ENCODE data around the gene ANKHD1.

The ANKHD1 gene

GRCh38 chr5:140360101-140360500 is 41.5 kb upstream of the ANKHD1 start, which contains the start of gene SLC4A9:
SLC4A9 (plus strand) TSS chr5:140360194; CDS start chr5:140360237, 43 bp downstream.
- no peak within 1 kb of the TSS for H3K4me3 ChIP-seq (ENCODE audit: low read length)
- DNase-seq (ENCODE audit: low read depth), result no peak
- TF ChIP-seq, protein P1, sequence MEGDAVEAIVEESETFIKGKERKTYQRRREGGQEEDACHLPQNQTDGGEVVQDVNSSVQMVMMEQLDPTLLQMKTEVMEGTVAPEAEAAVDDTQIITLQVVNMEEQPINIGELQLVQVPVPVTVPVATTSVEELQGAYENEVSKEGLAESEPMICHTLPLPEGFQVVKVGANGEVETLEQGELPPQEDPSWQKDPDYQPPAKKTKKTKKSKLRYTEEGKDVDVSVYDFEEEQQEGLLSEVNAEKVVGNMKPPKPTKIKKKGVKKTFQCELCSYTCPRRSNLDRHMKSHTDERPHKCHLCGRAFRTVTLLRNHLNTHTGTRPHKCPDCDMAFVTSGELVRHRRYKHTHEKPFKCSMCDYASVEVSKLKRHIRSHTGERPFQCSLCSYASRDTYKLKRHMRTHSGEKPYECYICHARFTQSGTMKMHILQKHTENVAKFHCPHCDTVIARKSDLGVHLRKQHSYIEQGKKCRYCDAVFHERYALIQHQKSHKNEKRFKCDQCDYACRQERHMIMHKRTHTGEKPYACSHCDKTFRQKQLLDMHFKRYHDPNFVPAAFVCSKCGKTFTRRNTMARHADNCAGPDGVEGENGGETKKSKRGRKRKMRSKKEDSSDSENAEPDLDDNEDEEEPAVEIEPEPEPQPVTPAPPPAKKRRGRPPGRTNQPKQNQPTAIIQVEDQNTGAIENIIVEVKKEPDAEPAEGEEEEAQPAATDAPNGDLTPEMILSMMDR (conservative IDR thresholded peaks at IDR 0.05; ENCODE audit: low read depth, low read length), result no peak

- TF ChIP-seq, protein P1 (conservative IDR thresholded peaks at IDR 0.05; ENCODE audit: low read depth, low read length), result no peak
- DNase-seq (ENCODE audit: low read depth), result no peak
- H3K4me3 ChIP-seq (ENCODE audit: low read length), result no peak overlapping the region
Observed at GRCh38 chr5:140360681-140361479, 40.8 kb upstream of the ANKHD1 start.

DNA sequence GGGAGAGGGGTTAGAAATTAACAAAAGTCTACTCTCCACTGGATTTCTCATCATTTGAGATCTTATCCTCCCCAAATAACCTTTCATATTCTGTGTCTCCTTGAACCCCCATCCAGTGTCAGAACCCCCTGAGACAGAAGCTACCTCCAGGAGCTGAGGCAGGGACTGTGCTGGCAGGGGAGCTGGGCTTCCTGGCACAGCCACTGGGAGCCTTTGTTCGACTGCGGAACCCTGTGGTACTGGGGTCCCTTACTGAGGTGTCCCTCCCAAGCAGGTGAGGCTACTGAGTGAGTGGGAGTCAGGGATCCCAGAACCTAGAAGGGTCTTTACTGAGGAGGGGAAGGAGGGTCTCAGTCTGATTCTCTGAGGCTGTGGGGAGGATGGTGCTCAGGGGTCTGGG is 39.7 kb upstream of the ANKHD1 start:
- TF ChIP-seq, protein P1 (conservative IDR thresholded peaks at IDR 0.05; ENCODE audit: low read depth, low read length), result no peak
- H3K4me3 ChIP-seq (ENCODE audit: low read length), result no peak overlapping the region
- no peak for DNase-seq (ENCODE audit: low read depth)

DNA sequence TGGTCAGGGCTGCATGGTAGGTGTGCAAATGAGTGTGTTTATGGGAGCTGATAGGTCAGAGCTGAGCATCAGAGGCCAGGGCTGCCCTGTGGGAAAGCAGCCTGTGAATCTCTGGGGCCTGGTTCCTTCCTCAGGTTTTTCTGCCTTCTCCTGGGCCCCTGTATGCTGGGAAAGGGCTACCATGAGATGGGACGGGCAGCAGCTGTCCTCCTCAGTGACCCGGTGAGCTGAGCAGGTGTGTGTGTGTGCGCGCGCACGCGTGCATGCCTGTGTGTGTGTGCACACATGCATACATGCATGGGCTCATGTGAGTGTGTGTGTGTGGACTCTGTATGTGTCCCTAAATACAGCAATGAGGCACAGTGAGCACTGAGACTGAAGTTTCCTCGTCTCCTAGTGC is 39.3 kb upstream of the ANKHD1 start:
- TF ChIP-seq, protein P1 (conservative IDR thresholded peaks at IDR 0.05; ENCODE audit: low read depth, low read length), result no peak
- no peak overlapping the region for H3K4me3 ChIP-seq (ENCODE audit: low read length)
- DNase-seq (ENCODE audit: low read depth), result no peak

DNA sequence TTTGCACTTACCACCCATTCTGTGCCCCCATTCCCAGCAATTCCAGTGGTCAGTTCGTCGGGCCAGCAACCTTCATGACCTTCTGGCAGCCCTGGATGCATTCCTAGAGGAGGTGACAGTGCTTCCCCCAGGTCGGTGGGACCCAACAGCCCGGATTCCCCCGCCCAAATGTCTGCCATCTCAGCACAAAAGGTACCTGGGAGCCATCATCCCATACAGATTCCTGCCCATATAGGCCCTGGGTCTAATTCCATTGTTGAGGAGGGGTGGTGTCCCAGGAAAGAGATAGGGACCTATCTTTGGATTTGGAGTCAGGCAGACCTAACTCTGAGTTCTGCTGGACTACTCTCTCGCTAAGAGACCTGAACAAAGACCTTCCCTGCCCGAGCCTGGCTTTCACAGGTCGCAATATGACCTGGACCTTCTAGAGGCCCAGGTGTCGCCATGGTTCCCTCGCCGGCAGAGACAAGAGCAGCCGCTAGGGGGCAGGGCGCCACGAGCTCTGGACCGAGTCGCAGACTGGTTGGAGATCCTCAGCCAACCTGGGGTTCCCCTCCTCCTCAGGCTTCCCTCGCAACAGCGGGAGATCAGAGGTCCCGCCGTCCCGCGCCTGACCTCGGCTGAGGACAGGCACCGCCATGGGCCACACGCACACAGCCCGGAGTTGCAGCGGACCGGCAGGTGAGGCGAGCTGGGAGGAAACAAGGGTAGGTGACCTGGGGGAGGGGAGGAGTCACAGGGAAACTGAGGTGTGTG is 38.6 kb upstream of the ANKHD1 start:
- TF ChIP-seq, protein P1 (conservative IDR thresholded peaks at IDR 0.05; ENCODE audit: low read depth, low read length), result peak; percentile 97
- no peak for DNase-seq (ENCODE audit: low read depth)
- H3K4me3 ChIP-seq (ENCODE audit: low read length), result peak overlapping the region; percentile 41

DNA sequence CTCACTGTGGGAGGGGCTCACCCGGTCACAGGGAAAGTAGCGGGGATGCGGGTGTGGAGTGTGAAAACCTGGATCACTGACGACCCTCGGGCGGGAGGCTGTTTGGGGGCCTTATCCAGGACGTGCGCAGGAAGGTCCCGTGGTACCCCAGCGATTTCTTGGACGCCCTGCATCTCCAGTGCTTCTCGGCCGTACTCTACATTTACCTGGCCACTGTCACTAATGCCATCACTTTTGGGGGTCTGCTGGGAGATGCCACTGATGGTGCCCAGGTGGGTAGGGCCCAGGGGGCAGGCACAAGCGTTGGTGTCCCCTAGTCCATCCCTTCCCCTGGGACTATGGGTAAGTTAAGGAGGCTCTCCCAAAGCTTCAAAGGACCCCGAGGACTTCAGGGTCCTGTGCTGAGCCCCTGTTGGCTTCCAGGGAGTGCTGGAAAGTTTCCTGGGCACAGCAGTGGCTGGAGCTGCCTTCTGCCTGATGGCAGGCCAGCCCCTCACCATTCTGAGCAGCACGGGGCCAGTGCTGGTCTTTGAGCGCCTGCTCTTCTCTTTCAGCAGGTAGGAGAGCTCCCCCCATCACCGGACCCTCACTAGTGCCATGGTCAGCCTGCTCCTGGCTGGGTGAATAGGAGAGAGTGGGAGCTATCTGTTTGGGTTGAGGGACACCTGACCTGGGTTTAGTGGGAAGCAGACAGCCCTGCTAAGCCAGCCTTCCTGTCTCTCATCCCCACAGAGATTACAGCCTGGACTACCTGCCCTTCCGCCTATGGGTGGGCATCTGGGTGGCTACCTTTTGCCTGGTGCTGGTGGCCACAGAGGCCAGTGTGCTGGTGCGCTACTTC is 37.8 kb upstream of the ANKHD1 start:
- TF ChIP-seq, protein P1 (conservative IDR thresholded peaks at IDR 0.05; ENCODE audit: low read depth, low read length), result no peak
- no peak for DNase-seq (ENCODE audit: low read depth)
- H3K4me3 ChIP-seq (ENCODE audit: low read length), result peak overlapping the region; percentile 41
